T-helper 22 cell (primary cell): ENCODE results near the gene SIRPB2.

Experiments used
- DNase-seq: peaks from one replicate; pipeline ENCODE4 v3.0.0-alpha.2; 2020; ENCODE audit warnings: low read depth

SIRPB2 gene

DNA sequence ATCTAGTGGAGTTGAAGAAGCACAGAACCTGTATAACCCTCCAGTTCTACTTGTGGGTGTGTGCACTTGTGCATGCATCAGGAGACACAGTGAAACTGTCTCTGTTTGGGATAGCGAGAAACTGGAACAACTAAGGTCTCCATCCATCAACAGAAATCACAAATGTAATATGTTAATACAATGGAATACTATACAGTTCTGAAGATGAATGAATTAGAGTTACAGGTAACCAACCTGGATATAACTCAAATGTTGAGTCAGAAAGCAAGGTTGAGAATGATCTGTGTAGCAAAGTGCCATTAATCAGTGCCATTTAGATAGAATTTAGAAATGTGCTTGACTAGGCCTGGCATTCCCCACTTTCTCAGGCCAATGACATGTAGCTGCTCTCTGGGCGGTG, 20.0 kb downstream of the SIRPB2 start:
- DNase-seq = no peak

DNA sequence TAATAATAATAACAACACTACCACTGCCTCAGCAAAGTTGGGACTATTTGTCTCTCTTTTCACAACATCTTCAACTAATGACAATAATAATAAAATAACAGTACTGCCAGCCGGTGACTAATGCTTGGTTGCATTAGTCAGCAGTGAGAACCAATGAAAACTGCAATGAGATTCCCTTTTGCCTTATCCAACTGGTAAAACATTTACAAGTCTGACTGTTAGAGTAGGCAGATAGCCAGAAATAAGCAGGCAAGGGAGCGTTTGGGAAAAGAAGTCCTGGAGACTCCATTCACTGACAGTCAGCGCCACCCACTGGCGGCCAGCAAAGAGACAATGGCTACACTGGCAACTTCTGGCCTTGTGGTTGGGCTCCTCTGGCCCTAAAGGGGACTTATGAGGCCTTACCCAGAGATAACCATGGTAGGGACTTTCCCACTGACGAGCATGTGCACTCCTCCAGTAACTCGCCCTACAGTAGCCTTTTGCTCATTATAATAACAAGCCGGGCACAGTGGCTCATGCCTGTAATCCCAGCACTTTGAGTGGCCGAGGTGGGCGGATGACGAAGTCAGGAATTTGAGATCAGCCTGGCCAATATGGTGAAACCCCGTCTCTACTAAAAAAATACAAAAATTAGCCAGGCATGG, 21.2 kb downstream of the SIRPB2 start:
- no peak for DNase-seq

DNA sequence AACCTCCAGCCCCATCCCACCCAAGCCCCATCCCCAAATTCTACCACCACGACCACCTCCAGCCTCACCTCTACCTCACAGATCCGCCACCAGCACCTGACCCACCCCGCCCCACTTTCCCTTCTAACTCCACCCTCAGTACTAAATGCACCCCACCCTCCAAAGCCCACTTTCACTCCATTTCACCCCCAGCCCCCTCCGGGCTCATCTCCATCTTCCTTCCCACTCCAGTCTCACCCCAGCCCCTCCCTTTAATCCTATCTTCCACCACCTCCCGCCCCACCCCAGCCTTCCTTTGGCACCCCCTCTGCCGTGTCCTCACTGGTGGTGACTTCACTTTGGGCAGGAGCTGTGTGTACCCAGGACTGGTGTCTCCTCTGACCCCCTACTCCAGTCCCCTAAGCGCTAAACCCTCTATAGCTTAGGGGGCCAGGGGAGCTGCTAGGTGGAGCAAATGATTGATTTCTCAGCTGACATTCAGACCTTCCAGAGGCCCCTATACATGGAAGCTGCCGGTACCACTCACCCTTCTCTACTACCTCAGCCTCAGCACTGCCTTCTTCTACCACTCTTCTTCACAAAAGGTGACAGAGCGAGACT, 21.8 kb downstream of the SIRPB2 start:
- no peak for DNase-seq

DNA sequence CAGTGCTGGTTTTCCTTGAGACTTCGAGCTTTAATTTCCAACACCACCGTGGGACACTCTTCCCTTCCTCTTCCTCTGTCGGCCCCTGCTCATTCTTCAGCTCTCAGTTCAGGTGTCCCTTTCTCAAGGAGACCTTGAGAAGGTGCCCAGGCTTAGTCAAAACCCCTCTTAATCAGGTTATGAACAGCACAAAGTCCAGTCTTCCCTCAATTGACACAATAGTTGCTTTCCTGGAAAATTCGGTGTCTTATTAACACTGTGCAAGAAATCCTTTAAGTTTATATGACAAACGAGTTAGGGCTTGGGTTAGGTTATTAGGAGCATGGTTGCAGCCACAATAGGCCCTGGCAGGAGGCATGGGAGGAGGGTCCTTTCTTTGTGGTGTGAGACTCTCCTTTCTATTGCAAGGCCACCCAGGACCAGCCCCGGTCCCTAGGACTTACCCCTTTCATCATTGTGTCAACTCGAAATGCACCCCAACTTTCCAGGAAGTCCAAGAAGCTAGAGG, 23.0 kb downstream of the SIRPB2 start:
- no peak for DNase-seq

GRCh38 chr20:1467355-1468116, 23.7 kb downstream of the SIRPB2 start:
- DNase-seq = no peak

DNA sequence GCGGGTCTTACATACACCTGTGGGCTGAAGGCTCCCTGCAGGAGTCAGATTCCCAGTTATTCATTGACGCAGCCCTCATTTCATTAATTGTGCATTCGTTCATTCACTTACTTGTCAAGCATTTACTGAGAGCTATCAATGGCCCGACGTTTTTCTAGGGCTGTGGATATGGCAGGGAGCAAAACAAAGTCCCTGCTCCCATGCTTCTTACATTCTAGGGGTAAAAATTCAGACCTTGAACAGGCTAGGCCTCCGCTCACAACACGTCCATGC, 24.2 kb downstream of the SIRPB2 start:
- DNase-seq = no peak

GRCh38 chr20:1466211-1467081, 24.8 kb downstream of the SIRPB2 start, which contains the start of gene NSFL1C:
Gene NSFL1C, minus strand, starts transcription at chr20:1466849. Its CDS starts 25 bp downstream, at chr20:1466824.
- DNase-seq = peak; percentile 93

- DNase-seq = no peak
These were observed 25.6 kb downstream of the SIRPB2 start for GRCh38 chr20:1465470-1466210.

- no peak for DNase-seq
These were observed 27.1 kb downstream of the SIRPB2 start for GRCh38 chr20:1463971-1464570.

DNA sequence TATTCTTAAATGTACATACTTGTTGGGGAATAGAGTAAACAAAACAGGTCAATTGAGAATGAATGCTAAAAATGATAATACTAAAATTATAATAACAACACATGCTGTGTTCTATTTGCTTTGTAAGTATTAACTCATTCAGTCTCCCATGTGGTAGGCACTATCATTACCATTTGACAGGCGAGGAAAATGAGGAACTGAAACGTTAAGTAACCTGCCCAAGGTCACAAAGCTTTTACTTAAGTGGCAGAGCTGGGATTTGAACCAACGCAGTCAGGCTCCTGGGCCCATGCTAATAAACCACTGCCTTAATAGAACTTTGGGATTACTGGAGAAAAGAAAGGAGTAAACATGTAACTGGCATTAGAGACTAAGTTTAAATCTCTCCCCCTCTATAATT, 28.4 kb downstream of the SIRPB2 start:
- no peak for DNase-seq

GRCh38 chr20:1462001-1462400, 29.2 kb downstream of the SIRPB2 start:
- no peak for DNase-seq

DNA sequence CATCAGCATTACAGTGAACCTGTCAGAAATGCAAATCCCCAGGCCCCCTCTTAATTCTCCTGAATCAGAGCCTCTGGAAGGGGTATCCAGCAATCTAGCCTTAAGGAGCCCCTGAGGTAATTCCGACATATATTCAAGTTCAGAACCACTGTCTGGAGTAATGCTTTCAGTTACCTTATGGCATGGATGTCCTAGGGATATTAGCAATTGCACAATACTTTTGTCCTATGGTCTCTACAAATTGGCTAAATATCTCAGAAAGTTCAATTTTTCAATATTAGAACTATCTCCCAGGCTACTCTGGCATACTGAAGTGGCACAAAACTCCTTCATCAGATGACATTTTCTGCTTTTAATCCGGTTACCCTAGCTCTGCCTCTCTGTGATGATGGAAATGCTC, 30.9 kb downstream of the SIRPB2 start:
- no peak for DNase-seq

DNA sequence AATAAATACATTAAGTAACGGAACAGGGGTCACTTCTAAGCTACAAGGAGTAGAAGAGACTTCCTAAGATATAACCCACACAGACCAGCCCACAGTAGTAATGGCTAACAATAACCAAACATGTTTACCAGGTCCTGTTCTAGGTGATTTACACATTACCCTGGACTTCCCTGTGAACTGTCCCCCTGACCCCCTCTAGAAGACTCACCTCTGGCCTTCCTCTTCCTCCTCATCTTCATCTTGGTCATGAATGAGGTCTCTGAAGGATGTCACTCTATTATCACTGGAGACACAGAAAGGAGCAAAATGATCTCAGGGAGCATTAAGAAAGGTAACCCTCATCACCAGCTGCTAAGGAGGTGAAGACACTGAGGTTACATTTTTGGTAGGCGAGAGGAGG, 33.2 kb downstream of the SIRPB2 start:
- no peak for DNase-seq

- no peak for DNase-seq
These were observed 34.9 kb downstream of the SIRPB2 start for GRCh38 chr20:1456300-1456699.

GRCh38 chr20:1450926-1451491, 40.2 kb downstream of the SIRPB2 start:
- DNase-seq = no peak

DNA sequence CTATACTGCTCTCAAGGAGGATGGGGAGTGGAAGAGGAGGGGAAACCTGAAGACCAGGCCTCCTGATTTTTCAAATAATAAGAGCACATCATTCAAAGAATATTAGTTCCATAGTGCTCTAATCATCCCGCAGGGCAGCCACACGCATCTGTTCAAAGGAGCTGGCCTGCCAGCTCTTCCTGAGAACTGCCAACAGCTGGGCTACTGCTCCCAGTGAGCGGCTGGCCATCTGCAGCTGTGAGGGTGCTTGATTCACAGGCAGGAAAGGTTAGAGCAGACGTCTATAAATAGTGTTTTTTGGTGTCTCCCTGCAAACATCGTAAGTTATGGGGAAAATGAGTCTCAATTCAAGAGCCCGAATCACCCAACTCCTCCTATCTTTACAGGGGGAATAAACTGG, 41.9 kb downstream of the SIRPB2 start:
- no peak for DNase-seq

DNA sequence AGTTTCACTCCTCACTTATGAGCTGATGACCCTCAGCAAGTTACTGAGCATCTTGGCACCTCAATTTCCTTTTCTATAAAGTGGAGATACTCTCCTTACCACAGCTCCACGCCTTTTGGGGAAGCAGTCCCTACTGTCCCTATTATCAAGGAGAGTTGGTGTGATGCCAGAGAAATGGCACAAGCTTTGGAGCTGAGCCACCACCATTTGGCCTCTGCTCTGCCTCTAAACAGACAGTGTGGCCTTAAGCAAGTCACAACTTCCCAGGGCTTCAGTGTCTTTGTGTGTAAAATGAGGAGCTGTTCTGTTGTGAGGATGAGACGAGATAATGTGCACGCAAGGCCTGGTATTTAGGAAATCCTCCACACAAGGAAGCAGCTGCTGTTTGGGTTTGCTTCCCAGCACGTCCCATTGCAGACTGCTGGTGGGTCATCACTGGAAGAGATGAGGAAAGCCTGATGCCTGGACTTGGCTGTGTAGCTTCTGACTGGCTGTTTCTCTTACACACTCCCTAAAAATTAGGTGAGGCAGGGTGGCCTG, 43.1 kb downstream of the SIRPB2 start:
- no peak for DNase-seq

GRCh38 chr20:1446536-1446935, 44.7 kb downstream of the SIRPB2 start:
- no peak for DNase-seq

DNA sequence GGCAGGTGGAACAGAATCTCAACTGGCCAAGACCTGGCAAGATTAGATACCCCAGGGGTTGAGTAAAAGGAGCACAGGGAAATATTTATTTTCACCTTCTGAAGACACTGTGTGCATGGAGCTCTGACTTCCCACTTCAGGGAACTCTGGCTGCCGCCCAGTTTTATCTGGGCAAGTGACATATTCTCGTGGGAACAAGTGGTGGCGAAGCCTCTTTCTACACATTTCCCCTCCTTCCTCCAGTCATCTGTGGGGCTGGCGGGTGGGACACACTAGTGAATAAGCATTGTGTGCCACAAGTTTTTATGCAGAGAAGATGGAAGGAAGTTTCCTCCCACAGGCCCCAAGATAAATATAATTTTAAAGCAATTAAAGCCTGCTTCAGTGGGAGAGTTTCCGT, 48.1 kb downstream of the SIRPB2 start:
- DNase-seq = no peak

DNA sequence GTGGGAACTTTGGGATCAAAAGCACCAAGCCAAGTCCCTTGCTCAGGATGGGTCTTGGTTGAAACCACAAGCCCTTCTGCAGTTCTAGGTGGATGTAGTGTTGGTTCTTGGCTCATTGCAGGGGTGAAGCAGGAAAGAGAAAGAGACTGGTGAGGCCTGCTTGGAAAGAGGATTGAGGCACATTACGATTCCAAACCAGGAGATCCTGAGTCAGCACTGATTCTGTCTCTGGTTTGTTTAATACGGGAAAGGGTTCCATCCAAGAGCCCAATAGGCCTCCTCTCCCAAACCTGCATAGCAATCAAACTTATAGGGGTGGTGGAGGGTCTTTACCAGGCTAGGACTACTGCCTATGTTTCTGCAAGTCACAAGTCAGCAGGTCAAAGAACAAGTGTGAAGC, 48.9 kb downstream of the SIRPB2 start:
- DNase-seq = no peak

GRCh38 chr20:1441133-1441532, 50.1 kb downstream of the SIRPB2 start:
- DNase-seq = no peak
